ENCODE results near the gene MAML2. TPM values are rescaled to one million over a fixed set of nuclear protein-coding genes. Genes with fewer than 3 reads are reported as not detected.

The MAML2 gene
- total RNA-seq, 1 experiment from 2014 or later, result 2.7 TPM

- no peak overlapping the region for H3K14ac ChIP-seq (ENCODE audit: insufficient read depth, low read length)
- DNase-seq, result no peak
- Mint-ChIP-seq H3K9me3 (no peaks in the 10 kb centered on the region), H3K4me3 (no peak overlapping the region), H3K27ac (no peak overlapping the region), H3K36me3 (ENCODE audit: insufficient read depth in 1 of 3, low read depth in 3 of 3) (no peaks in the 10 kb centered on the region), H3K27me3 (ENCODE audit: low read depth) (no peaks in the 10 kb centered on the region), H3K4me1 (peaks cover 15 to 21% of the 10 kb centered on the region in 2 experiments)
- H3K4ac ChIP-seq (ENCODE audit: low read depth, low read length), result no peak overlapping the region
- WGBS (ENCODE audit: extremely low coverage, insufficient read length, low lambda C conversion rate), result no CpG with 5 or more reads among the region's 1 CpG
- no peak overlapping the region for H3K56ac ChIP-seq (ENCODE audit: insufficient read length, low read depth, low read length)
- H3K9me3 ChIP-seq (ENCODE audit: control insufficient read depth, low read depth, low read length), result no peaks in the 10 kb centered on the region
- no peaks in the 10 kb centered on the region for H3K23me2 ChIP-seq (ENCODE audit: insufficient read length, low read depth, low read length, poor library complexity, severe bottlenecking)
- no peak overlapping the region for H3K23ac ChIP-seq (ENCODE audit: insufficient read length, low read depth, low read length)
- H3K27me3 ChIP-seq (ENCODE audit: insufficient read depth, low read length), result no peaks in the 10 kb centered on the region
- TF ChIP-seq CTCF (conservative IDR thresholded peaks at IDR 0.05), result no peak
- H3K18ac ChIP-seq (ENCODE audit: insufficient read length, low read depth, low read length), result no peak overlapping the region
- no peaks in the 10 kb centered on the region for H3K79me1 ChIP-seq (ENCODE audit: insufficient read depth, low read depth, low read length, poor library complexity, severe bottlenecking)
- peaks cover 7% of the 10 kb centered on the region for H3K4me1 ChIP-seq (ENCODE audit: insufficient read depth, low read length)
- no peak overlapping the region for H2AK5ac ChIP-seq (ENCODE audit: insufficient read length, low read length)
- H2BK120ac ChIP-seq (ENCODE audit: low read depth, low read length, poor library complexity, severe bottlenecking), result no peak overlapping the region
- no peak overlapping the region for H3K4me2 ChIP-seq (ENCODE audit: insufficient read depth, insufficient read length, low read length)
- no peaks in the 10 kb centered on the region for H4K20me1 ChIP-seq (ENCODE audit: control insufficient read depth, insufficient read depth, insufficient read length)
- no peak overlapping the region for H3K9ac ChIP-seq (ENCODE audit: extremely low read depth, insufficient read length, low read length)
- no peak overlapping the region for H4K5ac ChIP-seq (ENCODE audit: insufficient read length, low read depth, low read length)
- no peak overlapping the region for H2BK20ac ChIP-seq (ENCODE audit: low read depth, low read length, poor library complexity, severe bottlenecking)
- no peak overlapping the region for H2BK12ac ChIP-seq (ENCODE audit: insufficient read length, low read depth, low read length)
- H3K27ac ChIP-seq (ENCODE audit: insufficient read length, low read depth, low read length), result no peak overlapping the region
- H4K91ac ChIP-seq (ENCODE audit: insufficient read length, low read depth, low read length), result no peak overlapping the region
- no peaks in the 10 kb centered on the region for H3K79me2 ChIP-seq (ENCODE audit: insufficient read depth, low read length)
- no peak overlapping the region for H4K8ac ChIP-seq (replicated peaks; ENCODE audit: insufficient read length, low read depth, low read length)
- no peak overlapping the region for H2BK15ac ChIP-seq (ENCODE audit: low read depth, low read length)
- H2AFZ ChIP-seq (ENCODE audit: low read length), result no peak overlapping the region
- no peak overlapping the region for H2BK5ac ChIP-seq (ENCODE audit: insufficient read length, low read length)
- no peak overlapping the region for H3T11ph ChIP-seq (ENCODE audit: low read length)
Measured at GRCh38 chr11:96134602-96135001, 208.4 kb downstream of the MAML2 start.
